DND-41 (cell line): Measurements from ENCODE around the gene GALNT1.

Experiments
- ATAC-seq: fragments of 200-7000 bp; cut with Tn5 transposase; 3 replicates; pipeline ENCODE4 v1.9.1; 2021; ENCODE audit warnings: low read depth; ENCODE audit not compliant: insufficient read depth
- DNase-seq: peaks from one replicate; pipeline ENCODE4 v3.0.0-alpha.2; 2020
- H2AFZ ChIP-seq: 2 replicates; pipeline ENCODE4 v1.6.0; 2012; ENCODE audit warnings: low read depth, low read length
- H3K27ac ChIP-seq: 2 replicates; pipeline ENCODE4 v1.5.1; 2012; ENCODE audit warnings: low read length, inconsistent platforms
- H3K27me3 ChIP-seq: fragments of 200-600 bp; sonication (generic); 2 replicates; pipeline ENCODE4 v1.6.0; 2012; ENCODE audit warnings: low read length, mild to moderate bottlenecking, inconsistent platforms; ENCODE audit not compliant: insufficient read depth, poor library complexity
- H3K36me3 ChIP-seq: 2 replicates; pipeline ENCODE4 v1.5.1; 2012; ENCODE audit warnings: low read length, inconsistent platforms; ENCODE audit not compliant: insufficient read depth
- H3K4me1 ChIP-seq: 2 replicates; pipeline ENCODE4 v1.5.1; 2012; ENCODE audit warnings: mild to moderate bottlenecking, low read length; ENCODE audit not compliant: insufficient read depth
- H3K4me2 ChIP-seq: 2 replicates; pipeline ENCODE4 v1.6.0; 2012; ENCODE audit warnings: mild to moderate bottlenecking, moderate library complexity, low read length, inconsistent platforms; ENCODE audit not compliant: insufficient read depth
- H3K4me3 ChIP-seq, 2 experiments: fragments of 200-600 bp in 1 of 2; shearing (Covaris generic) in 1 of 2; 2 replicates each; pipeline ENCODE4 v1.5.1; 2012 to 2016; ENCODE audit warnings: inconsistent platforms in 2 of 2, low read length in 2 of 2, mild to moderate bottlenecking in 2 of 2, low read depth in 1 of 2, moderate library complexity in 1 of 2
- H3K79me2 ChIP-seq: 2 replicates; pipeline ENCODE4 v1.6.0; 2012; ENCODE audit warnings: low read length, inconsistent platforms; ENCODE audit not compliant: insufficient read depth
- H3K9ac ChIP-seq: 2 replicates; pipeline ENCODE4 v1.6.0; 2012; ENCODE audit warnings: low read depth, mild to moderate bottlenecking, inconsistent platforms, low read length, moderate library complexity
- H3K9me3 ChIP-seq: 2 replicates; pipeline ENCODE4 v1.5.1; 2012; ENCODE audit warnings: low read length, moderate library complexity, mild to moderate bottlenecking, inconsistent platforms; ENCODE audit not compliant: insufficient read depth, severe bottlenecking
- H4K20me1 ChIP-seq: 2 replicates; pipeline ENCODE4 v1.6.0; 2012; ENCODE audit warnings: low read length; ENCODE audit not compliant: insufficient read depth
- EZH2 ChIP-seq: IDR thresholded peaks from 3 replicates; pipeline ENCODE4 v1.6.1; 2012; ENCODE audit warnings: borderline replicate concordance, low read depth, mild to moderate bottlenecking, moderate library complexity, low read length, inconsistent platforms; ENCODE audit not compliant: severe bottlenecking
- TF ChIP-seq, protein P1 (sequence below): IDR thresholded peaks from 2 replicates; pipeline ENCODE4 v1.5.1; 2012; ENCODE audit warnings: borderline replicate concordance, low read length, moderate library complexity, mild to moderate bottlenecking; ENCODE audit not compliant: poor library complexity, severe bottlenecking; ENCODE audit errors: extremely low read depth

GALNT1 gene

DNA sequence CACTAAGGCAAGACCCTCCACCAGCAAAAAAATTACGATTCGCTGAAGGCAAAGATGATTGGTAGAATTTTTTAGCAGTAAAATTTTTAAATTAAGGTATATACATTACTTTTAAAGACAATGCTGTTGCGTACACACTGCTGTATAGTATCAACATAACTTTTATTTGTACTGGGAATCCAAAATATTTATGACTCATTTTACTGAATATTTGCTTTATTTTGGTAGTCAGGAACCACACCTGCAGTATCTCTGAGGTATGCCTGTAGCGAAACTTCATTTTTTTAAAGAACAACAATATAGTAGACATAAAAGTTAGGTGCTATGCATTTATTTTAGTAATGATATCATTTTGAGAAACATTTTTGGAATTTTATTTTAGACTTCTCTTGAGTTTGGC, 57.8 kb downstream of the GALNT1 start:
- ATAC-seq: no peak
- H3K27ac ChIP-seq: no peak overlapping the region

DNA sequence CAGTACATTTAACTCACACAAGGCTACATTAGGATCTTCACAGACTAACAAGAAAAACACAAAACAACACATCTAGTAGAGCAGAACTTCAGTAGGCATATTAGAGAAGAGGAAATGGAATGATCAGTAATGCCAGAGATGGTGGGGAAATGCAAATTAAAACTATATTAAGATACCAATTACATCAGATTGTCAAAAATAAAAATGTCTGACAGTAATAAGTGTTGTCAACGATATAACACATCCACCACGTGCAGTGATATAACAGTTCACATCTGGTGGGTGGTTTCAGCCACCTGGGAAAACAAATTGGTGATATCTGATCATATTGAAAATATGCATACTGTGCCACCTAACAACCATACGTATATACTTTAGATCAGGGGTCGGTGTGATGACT, 59.9 kb downstream of the GALNT1 start:
- Histone ChIP-seq H3K4me1 (no peaks in the 10 kb centered on the region), H3K4me3 (no peak overlapping the region), H3K9ac (no peak overlapping the region), H3K4me2 (no peak overlapping the region), H3K36me3 (no peaks in the 10 kb centered on the region; the same call in 1 of the 2 replicates), H3K27ac (no peak overlapping the region), H4K20me1 (no peaks in the 10 kb centered on the region), H3K27me3 (no peaks in the 10 kb centered on the region), H3K9me3 (peaks cover 9% of the 10 kb centered on the region), H3K79me2 (no peaks in the 10 kb centered on the region), H2AFZ (no peak overlapping the region)
- TF ChIP-seq, protein P1, sequence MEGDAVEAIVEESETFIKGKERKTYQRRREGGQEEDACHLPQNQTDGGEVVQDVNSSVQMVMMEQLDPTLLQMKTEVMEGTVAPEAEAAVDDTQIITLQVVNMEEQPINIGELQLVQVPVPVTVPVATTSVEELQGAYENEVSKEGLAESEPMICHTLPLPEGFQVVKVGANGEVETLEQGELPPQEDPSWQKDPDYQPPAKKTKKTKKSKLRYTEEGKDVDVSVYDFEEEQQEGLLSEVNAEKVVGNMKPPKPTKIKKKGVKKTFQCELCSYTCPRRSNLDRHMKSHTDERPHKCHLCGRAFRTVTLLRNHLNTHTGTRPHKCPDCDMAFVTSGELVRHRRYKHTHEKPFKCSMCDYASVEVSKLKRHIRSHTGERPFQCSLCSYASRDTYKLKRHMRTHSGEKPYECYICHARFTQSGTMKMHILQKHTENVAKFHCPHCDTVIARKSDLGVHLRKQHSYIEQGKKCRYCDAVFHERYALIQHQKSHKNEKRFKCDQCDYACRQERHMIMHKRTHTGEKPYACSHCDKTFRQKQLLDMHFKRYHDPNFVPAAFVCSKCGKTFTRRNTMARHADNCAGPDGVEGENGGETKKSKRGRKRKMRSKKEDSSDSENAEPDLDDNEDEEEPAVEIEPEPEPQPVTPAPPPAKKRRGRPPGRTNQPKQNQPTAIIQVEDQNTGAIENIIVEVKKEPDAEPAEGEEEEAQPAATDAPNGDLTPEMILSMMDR: no peak
- TF ChIP-seq EZH2: no peak
- ATAC-seq (no peak), DNase-seq (no peak)

More for the DNA sequence above, 57.8 kb downstream of the GALNT1 start:
- Histone ChIP-seq H3K4me2 (no peak overlapping the region), H3K36me3 (no peaks in the 10 kb centered on the region; the same call in 1 of the 2 replicates), H4K20me1 (no peaks in the 10 kb centered on the region), H3K9me3 (peaks cover 9% of the 10 kb centered on the region), H3K4me1 (no peaks in the 10 kb centered on the region), H3K79me2 (no peaks in the 10 kb centered on the region), H2AFZ (no peak overlapping the region), H3K4me3 (no peak overlapping the region), H3K9ac (no peak overlapping the region), H3K27me3 (no peaks in the 10 kb centered on the region)
- TF ChIP-seq, protein P1: no peak
- no peak for TF ChIP-seq EZH2
- no peak for DNase-seq

DNA sequence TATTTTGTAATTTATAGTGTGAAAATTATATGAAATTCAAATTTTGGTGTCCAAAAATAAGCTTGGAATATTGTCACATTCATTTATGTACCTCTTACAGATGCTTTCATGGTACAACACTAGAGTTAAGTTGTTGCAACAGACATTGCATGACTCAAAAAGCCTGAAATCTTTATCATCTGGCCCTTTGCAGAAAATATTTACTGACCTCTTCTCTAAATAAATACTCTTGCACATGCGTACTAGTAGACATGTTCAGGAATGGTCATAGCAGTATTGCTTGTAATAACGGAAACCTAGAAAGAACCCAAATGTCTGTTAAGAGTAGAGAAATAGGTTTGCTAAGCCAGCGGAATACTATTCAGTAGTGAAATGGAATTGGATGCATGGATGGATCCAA, 60.4 kb downstream of the GALNT1 start:
- no peaks in the 10 kb centered on the region for H4K20me1 ChIP-seq
- H3K27ac ChIP-seq: no peak overlapping the region
- DNase-seq: no peak
- H3K79me2 ChIP-seq: no peaks in the 10 kb centered on the region
- no peaks in the 10 kb centered on the region; the same call in 1 of the 2 replicates for H3K36me3 ChIP-seq
- no peak overlapping the region for H3K4me3 ChIP-seq
- TF ChIP-seq, protein P1: no peak
- no peak for TF ChIP-seq EZH2
- no peak overlapping the region for H3K9ac ChIP-seq
- H2AFZ ChIP-seq: no peak overlapping the region
- H3K4me1 ChIP-seq: no peaks in the 10 kb centered on the region
- ATAC-seq: no peak
- no peak overlapping the region for H3K4me2 ChIP-seq
- no peaks in the 10 kb centered on the region for H3K27me3 ChIP-seq
- H3K9me3 ChIP-seq: peaks cover 9% of the 10 kb centered on the region

DNA sequence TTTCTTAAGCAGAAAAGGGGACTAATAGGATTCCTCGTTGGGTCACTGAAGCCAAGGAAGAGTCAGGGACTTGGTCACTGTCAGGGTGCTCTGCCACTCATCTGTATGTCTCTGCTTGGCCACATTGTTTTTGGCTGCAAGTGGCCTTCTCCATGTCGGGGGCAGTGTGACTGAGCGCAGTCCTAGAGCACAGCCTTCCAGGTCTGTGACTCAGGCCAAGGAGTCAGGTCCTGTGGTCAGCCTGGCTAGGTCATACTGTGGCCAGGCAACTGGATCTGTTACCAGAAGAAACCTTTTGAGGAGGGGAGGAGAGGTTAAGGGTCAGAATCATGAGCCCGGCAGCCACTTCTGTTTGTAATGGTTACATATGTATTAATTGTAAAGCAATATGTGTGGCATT, 61.3 kb downstream of the GALNT1 start:
- no peak overlapping the region for H3K4me2 ChIP-seq
- no peaks in the 10 kb centered on the region for H4K20me1 ChIP-seq
- H3K4me1 ChIP-seq: no peaks in the 10 kb centered on the region
- no peaks in the 10 kb centered on the region for H3K27me3 ChIP-seq
- TF ChIP-seq, protein P1: no peak
- TF ChIP-seq EZH2: no peak
- no peak for DNase-seq
- H3K36me3 ChIP-seq: no peaks in the 10 kb centered on the region
- H3K4me3 ChIP-seq: no peak overlapping the region
- no peak for ATAC-seq
- H3K79me2 ChIP-seq: no peaks in the 10 kb centered on the region
- H3K9me3 ChIP-seq: peaks cover 6% of the 10 kb centered on the region
- no peak overlapping the region for H2AFZ ChIP-seq
- no peak overlapping the region for H3K9ac ChIP-seq
- no peak overlapping the region for H3K27ac ChIP-seq
